Mesendoderm (in vitro differentiated cells): ENCODE results near the gene UBAC2.

Experiments used
- DNase-seq: peaks from one replicate; pipeline ENCODE4 v3.0.0; 2013
- H2AK5ac ChIP-seq: 2 replicates; pipeline ENCODE4 v1.6.1; 2013; ENCODE audit warnings: low read length, inconsistent platforms
- H2BK120ac ChIP-seq: 2 replicates; pipeline ENCODE4 v1.6.1; 2013; ENCODE audit warnings: low read depth, mild to moderate bottlenecking, low read length, moderate library complexity, mixed read lengths
- H2BK15ac ChIP-seq: replicated peaks from 2 replicates; pipeline ENCODE4 v1.6.1; 2013; ENCODE audit warnings: low read depth, mild to moderate bottlenecking, moderate library complexity
- H2BK5ac ChIP-seq: 2 replicates; pipeline ENCODE4 v1.6.1; 2013; ENCODE audit warnings: low read length, inconsistent platforms
- H3K18ac ChIP-seq: 2 replicates; pipeline ENCODE4 v1.6.1; 2013; ENCODE audit warnings: mild to moderate bottlenecking, low read length, mixed read lengths
- H3K23ac ChIP-seq: one replicate; pipeline ENCODE4 v1.6.1; 2013; ENCODE audit warnings: low read length
- H3K27ac ChIP-seq: 2 replicates; pipeline ENCODE4 v1.5.1; 2013; ENCODE audit warnings: low read depth, mild to moderate bottlenecking, inconsistent platforms, low read length, moderate library complexity
- H3K27me3 ChIP-seq: 2 replicates; pipeline ENCODE4 v1.6.1; 2013; ENCODE audit warnings: low read length, control low read depth, mild to moderate bottlenecking, inconsistent platforms; ENCODE audit not compliant: insufficient read depth, poor library complexity
- H3K36me3 ChIP-seq: 2 replicates; pipeline ENCODE4 v1.6.1; 2013; ENCODE audit warnings: low read length, inconsistent platforms; ENCODE audit not compliant: control insufficient read depth, insufficient read depth
- H3K4ac ChIP-seq: one replicate; pipeline ENCODE4 v1.6.1; 2013; ENCODE audit warnings: low read depth, mild to moderate bottlenecking, low read length, moderate library complexity
- H3K4me1 ChIP-seq: 2 replicates; pipeline ENCODE4 v1.6.1; 2013; ENCODE audit warnings: low read depth, low read length, inconsistent platforms; ENCODE audit not compliant: control insufficient read depth
- H3K4me2 ChIP-seq: 2 replicates; pipeline ENCODE4 v1.6.1; 2013; ENCODE audit warnings: low read length
- H3K4me3 ChIP-seq: 2 replicates; pipeline ENCODE4 v1.5.1; 2013; ENCODE audit warnings: mild to moderate bottlenecking, low read length
- H3K56ac ChIP-seq: one replicate; pipeline ENCODE4 v1.6.1; 2013; ENCODE audit warnings: low read length
- H3K79me1 ChIP-seq: 2 replicates; pipeline ENCODE4 v1.6.1; 2013; ENCODE audit warnings: low read length, inconsistent platforms
- H3K79me2 ChIP-seq: 2 replicates; pipeline ENCODE4 v1.6.1; 2013; ENCODE audit warnings: mild to moderate bottlenecking, low read length; ENCODE audit not compliant: control insufficient read depth, insufficient read depth
- H3K9ac ChIP-seq: 2 replicates; pipeline ENCODE4 v1.6.1; 2013; ENCODE audit warnings: low read length, inconsistent platforms
- H4K5ac ChIP-seq: one replicate; pipeline ENCODE4 v1.6.1; 2013; ENCODE audit warnings: low read length
- H4K8ac ChIP-seq: one replicate; pipeline ENCODE4 v1.6.1; 2013; ENCODE audit warnings: low read depth, mild to moderate bottlenecking, control low read depth, low read length, moderate library complexity
- WGBS: extraction: QIAGEN DNeasy Blood & Tissue Kit; methylation state at CpG from one replicate; pipeline ENCODE4 v1.1.7; 2013; ENCODE audit warnings: low lambda C conversion rate, missing lambda C conversion rate; ENCODE audit not compliant: insufficient coverage; ENCODE audit errors: extremely low coverage; 5-methylcytosine and 5-hydroxymethylcytosine counted together

UBAC2 gene

GRCh38 chr13:99299256-99299919 is 98.7 kb downstream of the UBAC2 start:
- Histone ChIP-seq H3K23ac (no peak overlapping the region), H3K9ac (no peak overlapping the region), H4K5ac (no peak overlapping the region), H2BK15ac (no peak overlapping the region), H2BK120ac (no peak overlapping the region), H3K79me1 (peaks cover 3% of the 10 kb centered on the region), H3K79me2 (no peaks in the 10 kb centered on the region), H3K4me1 (no peaks in the 10 kb centered on the region), H3K18ac (no peak overlapping the region), H3K56ac (no peak overlapping the region), H2BK5ac (no peak overlapping the region), H3K4me2 (no peak overlapping the region), H3K27ac (no peak overlapping the region), H2AK5ac (no peak overlapping the region), H4K8ac (no peak overlapping the region), H3K27me3 (no peaks in the 10 kb centered on the region), H3K4ac (no peak overlapping the region), H3K4me3 (no peak overlapping the region), H3K36me3 (no peaks in the 10 kb centered on the region)
- no peak for DNase-seq
- WGBS: no CpG with 5 or more reads among the region's 4 CpGs

GRCh38 chr13:99299920-99300341 is 99.3 kb downstream of the UBAC2 start:
- Histone ChIP-seq H2BK15ac (no peak overlapping the region), H4K8ac (no peak overlapping the region), H3K4me3 (no peak overlapping the region), H3K23ac (no peak overlapping the region), H3K56ac (no peak overlapping the region), H3K79me1 (peaks cover 5% of the 10 kb centered on the region), H4K5ac (no peak overlapping the region), H3K9ac (no peak overlapping the region), H3K18ac (no peak overlapping the region), H3K4me2 (no peak overlapping the region), H3K27ac (no peak overlapping the region), H3K36me3 (no peaks in the 10 kb centered on the region), H2AK5ac (no peak overlapping the region), H3K27me3 (no peaks in the 10 kb centered on the region), H3K4me1 (no peaks in the 10 kb centered on the region), H2BK120ac (no peak overlapping the region), H2BK5ac (no peak overlapping the region), H3K79me2 (no peaks in the 10 kb centered on the region), H3K4ac (no peak overlapping the region)
- DNase-seq: peak; percentile 78
- WGBS: no CpG with 5 or more reads among the region's 4 CpGs

DNA sequence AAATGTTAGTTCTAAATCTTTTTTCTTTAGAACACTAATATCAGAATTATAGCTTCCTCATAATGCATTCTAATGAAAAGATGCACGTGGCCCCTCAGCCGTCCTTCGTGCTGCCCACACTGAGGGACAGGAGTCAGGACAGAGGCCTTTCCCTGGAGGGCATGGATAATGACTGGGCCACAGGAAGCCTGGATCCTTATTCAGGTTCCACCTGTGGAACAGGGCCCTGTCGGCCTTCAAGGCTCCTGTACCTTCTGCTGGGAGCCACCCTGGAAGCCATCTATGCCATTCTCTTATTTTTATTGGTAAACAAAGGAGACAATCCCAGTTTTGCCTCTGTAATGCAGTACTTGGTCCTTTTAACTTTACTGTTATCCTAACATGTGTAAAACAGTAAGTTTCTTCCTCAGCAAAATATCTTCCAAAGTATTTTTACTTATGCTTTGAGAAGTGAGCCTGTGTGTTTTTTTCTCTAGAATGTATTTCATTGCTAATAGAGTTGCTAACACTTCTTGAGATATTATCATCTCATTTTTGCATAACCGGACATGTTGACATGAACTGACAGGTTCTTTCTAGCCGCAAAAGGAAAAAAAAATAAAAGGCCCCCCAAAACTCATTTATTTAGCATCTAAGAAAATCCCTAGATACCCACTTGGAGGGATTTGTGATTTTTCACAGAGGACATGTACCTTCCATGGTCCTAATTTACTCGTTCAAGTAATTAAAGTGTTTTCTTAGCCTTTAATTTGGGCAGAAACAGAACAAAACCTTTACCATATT is 100.6 kb downstream of the UBAC2 start:
- H4K5ac ChIP-seq: no peak overlapping the region
- no peak for DNase-seq
- H3K36me3 ChIP-seq: no peaks in the 10 kb centered on the region
- H3K4me2 ChIP-seq: no peak overlapping the region
- H3K4ac ChIP-seq: no peak overlapping the region
- no peak overlapping the region for H3K23ac ChIP-seq
- H2BK15ac ChIP-seq: no peak overlapping the region
- no CpG with 5 or more reads among the region's 7 CpGs for WGBS
- no peak overlapping the region for H3K4me3 ChIP-seq
- H3K56ac ChIP-seq: no peak overlapping the region
- H3K18ac ChIP-seq: no peak overlapping the region
- no peak overlapping the region for H2AK5ac ChIP-seq
- no peak overlapping the region for H4K8ac ChIP-seq
- no peak overlapping the region for H2BK5ac ChIP-seq
- no peaks in the 10 kb centered on the region for H3K4me1 ChIP-seq
- H3K27me3 ChIP-seq: no peaks in the 10 kb centered on the region
- no peak overlapping the region for H3K27ac ChIP-seq
- H3K79me2 ChIP-seq: no peaks in the 10 kb centered on the region
- H2BK120ac ChIP-seq: no peak overlapping the region
- no peak overlapping the region for H3K9ac ChIP-seq
- peaks cover 5% of the 10 kb centered on the region for H3K79me1 ChIP-seq

- H3K27ac ChIP-seq: no peak overlapping the region
- H2BK15ac ChIP-seq: no peak overlapping the region
- no peak overlapping the region for H2BK5ac ChIP-seq
- no peak for DNase-seq
- H2AK5ac ChIP-seq: no peak overlapping the region
- H3K4me2 ChIP-seq: no peak overlapping the region
- H3K4me3 ChIP-seq: no peak overlapping the region
- H4K5ac ChIP-seq: no peak overlapping the region
- no peaks in the 10 kb centered on the region for H3K27me3 ChIP-seq
- no peak overlapping the region for H3K9ac ChIP-seq
- H3K36me3 ChIP-seq: no peaks in the 10 kb centered on the region
- no peak overlapping the region for H3K4ac ChIP-seq
- WGBS: no CpG with 5 or more reads among the region's 1 CpG
- no peak overlapping the region for H3K23ac ChIP-seq
- no peaks in the 10 kb centered on the region for H3K79me2 ChIP-seq
- no peak overlapping the region for H3K18ac ChIP-seq
- H4K8ac ChIP-seq: no peak overlapping the region
- H3K56ac ChIP-seq: no peak overlapping the region
- peaks cover 5% of the 10 kb centered on the region for H3K79me1 ChIP-seq
- H3K4me1 ChIP-seq: no peaks in the 10 kb centered on the region
- H2BK120ac ChIP-seq: peak overlapping the region; percentile 67
Measured at GRCh38 chr13:99301913-99302636, 101.4 kb downstream of the UBAC2 start.

DNA sequence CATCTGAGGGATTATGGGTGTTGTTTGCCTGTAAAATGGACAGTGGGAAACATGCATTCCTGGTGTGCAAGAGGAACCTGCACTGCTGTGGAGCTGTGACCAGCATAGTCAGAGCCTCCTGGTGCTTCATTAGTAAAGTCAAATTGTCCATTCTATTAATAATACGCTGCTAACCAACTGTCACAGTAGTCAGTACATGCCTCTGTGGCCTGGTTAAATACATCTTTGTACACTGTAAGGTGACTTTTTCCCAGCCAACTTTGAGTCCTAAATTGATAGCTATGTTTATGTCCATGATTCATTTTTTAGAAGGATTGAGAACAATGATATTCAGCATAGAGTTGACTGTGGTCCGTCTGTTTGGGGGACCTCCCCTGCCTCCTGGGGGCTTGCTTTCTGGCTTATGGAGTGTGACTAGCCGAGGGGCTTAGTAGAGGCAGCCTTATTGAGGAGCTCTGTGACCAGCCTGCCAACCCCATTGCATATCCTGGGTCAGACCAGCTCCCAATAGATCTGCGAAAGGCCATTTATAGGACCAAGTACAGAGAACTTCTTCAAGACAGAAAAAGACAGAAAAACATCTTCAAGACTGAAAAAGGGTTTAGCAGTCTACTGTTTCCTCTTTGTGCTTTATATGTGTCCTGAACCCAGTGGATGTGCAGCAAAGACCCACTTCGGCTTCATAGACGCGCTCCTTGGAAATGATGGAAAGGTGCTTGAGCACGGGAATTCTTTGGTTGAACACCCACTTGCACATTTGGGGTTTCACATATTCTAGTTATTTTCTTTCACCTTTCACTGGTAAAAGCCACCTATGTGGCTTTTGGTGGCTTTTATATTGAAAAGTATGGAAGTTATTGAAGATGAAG is 102.2 kb downstream of the UBAC2 start:
- WGBS: no CpG with 5 or more reads among the region's 8 CpGs

More for the DNA sequence above, 102.2 kb downstream of the UBAC2 start:
- Histone ChIP-seq H3K9ac (no peak overlapping the region), H3K56ac (no peak overlapping the region), H2BK15ac (no peak overlapping the region), H3K4me3 (no peak overlapping the region), H2BK120ac (no peak overlapping the region), H2BK5ac (no peak overlapping the region), H4K5ac (no peak overlapping the region), H3K18ac (no peak overlapping the region), H3K27ac (no peak overlapping the region), H4K8ac (no peak overlapping the region), H3K79me2 (no peaks in the 10 kb centered on the region), H3K79me1 (peaks cover 5% of the 10 kb centered on the region), H3K23ac (no peak overlapping the region), H3K4me1 (no peaks in the 10 kb centered on the region), H3K36me3 (no peaks in the 10 kb centered on the region), H3K4ac (no peak overlapping the region), H2AK5ac (no peak overlapping the region), H3K4me2 (no peak overlapping the region), H3K27me3 (no peaks in the 10 kb centered on the region)
- no peak for DNase-seq
